GM19468 (cell line): ENCODE measurements around the gene SVOPL.
"Not testable (repeated sequence)": the region's sequence is repeated elsewhere in the genome, so short reads cannot be mapped to it uniquely, and the experiment has no call there.

ENCODE experiments used
- ATAC-seq: cut with Tn5 transposase; IDR thresholded peaks from one replicate; pipeline ENCODE4 v1.9.1; 2021; ENCODE audit warnings: mild to moderate bottlenecking, moderate library complexity, moderate number of reproducible peaks; ENCODE audit not compliant: unreplicated experiment; ENCODE audit errors: extremely low read depth

The SVOPL gene

DNA sequence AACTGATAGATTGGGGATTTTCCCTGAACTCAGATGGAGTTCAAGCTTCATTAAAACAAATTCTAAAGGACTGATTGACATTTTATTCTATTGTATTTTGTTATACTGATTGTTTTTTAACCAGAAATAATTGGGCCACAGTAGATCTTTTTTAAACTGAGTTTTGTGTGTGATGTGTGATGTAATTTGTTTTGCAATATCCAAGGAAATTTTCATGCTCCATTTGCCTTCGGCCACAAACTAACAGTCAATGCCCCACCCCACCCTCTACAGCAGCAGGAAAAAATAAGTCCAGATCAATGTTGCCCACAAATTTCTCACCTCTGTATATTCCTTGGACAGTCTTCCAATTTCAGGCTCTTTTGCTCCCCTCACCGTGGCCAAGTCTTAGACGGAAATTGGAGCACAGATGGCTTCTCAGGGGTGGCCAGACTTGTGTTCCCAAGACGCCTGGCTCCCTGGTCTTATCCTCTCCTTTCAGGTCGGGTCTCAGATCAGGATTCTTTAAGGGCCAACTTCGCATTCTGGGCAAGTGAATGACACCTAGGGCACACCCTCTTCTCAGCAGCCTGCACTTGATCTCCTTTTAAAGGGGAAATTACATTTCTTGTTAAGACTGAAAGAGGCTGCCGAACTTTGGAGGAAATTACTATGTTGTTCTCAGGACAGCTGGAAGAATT is at the start of gene SVOPL:
Gene SVOPL (minus strand): TSS at position 506 of the 680 bp plus-strand sequence. CDS start 22,317 bp downstream, outside the sequence.
- no peak for ATAC-seq

GRCh38 chr7:138750473-138750872 is 49.3 kb upstream of the SVOPL start:
- no peak for ATAC-seq

- no peak for ATAC-seq
Observed at GRCh38 chr7:138749960-138750359, 48.8 kb upstream of the SVOPL start.

DNA sequence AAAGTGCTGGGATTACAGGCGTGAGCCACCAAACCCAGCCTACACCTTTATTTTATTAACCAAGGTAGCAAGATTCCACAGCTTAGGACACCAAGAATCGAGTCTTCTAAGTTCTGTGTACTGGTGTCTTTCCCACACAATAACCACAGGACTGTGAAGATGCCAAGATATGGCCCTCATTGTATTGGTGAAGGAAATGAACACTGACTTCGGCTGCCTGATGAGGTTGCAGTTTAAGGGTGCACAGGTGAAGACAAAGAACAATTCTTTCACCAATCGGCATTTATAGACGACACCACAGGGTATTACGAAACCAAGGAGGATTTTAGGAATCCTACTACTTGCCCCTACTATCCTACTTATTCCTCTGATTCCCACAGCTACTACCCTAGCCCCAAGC is 47.5 kb upstream of the SVOPL start:
- no peak for ATAC-seq

GRCh38 chr7:138746073-138746472 is 44.9 kb upstream of the SVOPL start:
- ATAC-seq, result no peak

- no peak for ATAC-seq
Observed at GRCh38 chr7:138745189-138745588, 44.0 kb upstream of the SVOPL start.

DNA sequence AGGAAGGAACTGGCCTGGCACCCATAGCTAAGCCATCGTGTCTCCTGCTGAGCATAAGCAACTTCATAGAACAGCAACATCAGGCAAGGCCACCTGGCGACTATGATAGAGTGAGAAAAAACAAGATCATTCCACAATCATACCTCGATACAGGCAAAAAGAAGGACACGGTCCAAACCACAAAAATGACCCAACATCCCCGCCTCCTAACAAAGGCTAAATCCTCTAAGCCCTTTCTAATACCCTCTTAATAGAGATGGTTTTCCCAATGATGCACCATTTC is 40.2 kb upstream of the SVOPL start:
- ATAC-seq, result no peak

GRCh38 chr7:138739859-138740258 is 38.7 kb upstream of the SVOPL start:
- ATAC-seq, result no peak

GRCh38 chr7:138738551-138739335 is 37.6 kb upstream of the SVOPL start:
- peak; percentile 84 for ATAC-seq

- no peak for ATAC-seq
Observed at GRCh38 chr7:138738114-138738513, 37.0 kb upstream of the SVOPL start.

GRCh38 chr7:138735399-138735798 is 34.2 kb upstream of the SVOPL start:
- ATAC-seq, result no peak

DNA sequence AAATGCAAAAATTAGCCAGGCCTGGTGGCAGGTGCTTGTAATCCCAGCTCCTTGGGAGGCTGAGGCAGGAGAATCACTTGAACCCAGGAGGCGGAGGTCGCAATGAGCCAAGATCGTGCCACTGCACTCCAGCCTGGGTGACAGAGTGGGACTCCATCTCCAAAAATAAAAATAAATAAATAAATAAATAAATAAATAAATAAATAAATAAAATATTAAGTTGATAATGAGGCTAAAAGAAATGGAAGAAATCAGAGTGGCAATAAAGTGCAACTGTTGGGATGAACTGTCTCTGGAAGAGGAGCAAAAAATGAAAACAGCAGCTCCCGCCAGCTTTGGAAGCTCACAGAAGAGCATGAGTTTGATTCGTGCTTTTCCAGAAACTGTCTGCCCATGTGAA is 30.6 kb upstream of the SVOPL start:
- ATAC-seq, result not testable (repeated sequence)

DNA sequence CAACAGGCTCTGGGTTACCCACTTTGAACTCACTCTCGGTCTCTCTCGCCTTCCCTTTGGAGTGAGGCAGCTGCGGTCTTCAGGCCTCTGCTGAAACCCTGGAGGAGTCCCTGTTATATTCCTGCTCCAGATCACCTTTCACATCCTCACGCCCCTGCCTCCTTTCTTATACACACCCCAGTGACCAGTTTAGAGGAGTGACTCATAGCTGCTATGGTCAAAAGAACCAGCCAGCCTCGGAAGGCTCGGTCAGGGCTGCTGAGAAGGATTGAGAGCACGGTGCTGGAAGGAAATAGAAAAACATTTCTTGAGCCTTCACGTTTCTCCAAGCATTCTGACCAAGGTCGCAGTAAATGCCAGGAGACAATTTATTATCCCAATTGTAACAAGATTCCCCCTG is 28.3 kb upstream of the SVOPL start:
- ATAC-seq, result no peak

GRCh38 chr7:138727336-138728099 is 26.4 kb upstream of the SVOPL start:
- ATAC-seq, result no peak

DNA sequence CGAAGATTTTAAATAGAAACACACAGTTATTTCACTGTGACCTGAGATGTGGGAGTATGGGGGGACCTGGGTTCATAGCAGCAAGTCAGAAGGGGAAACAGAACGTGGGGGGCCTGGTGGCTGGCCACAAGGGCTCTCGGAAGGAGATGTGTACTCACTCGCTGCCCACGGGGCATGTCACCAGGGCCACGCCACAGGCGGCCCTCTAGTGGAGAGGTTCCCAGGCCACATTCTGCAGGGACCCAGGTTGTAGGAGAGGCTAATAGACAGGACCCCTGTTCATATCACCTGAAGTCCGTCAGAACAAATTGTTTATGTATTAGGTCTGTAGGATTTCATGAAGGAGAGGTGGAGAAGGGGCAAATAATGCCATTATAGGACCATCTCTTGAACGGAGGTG is 25.1 kb upstream of the SVOPL start:
- no peak for ATAC-seq

DNA sequence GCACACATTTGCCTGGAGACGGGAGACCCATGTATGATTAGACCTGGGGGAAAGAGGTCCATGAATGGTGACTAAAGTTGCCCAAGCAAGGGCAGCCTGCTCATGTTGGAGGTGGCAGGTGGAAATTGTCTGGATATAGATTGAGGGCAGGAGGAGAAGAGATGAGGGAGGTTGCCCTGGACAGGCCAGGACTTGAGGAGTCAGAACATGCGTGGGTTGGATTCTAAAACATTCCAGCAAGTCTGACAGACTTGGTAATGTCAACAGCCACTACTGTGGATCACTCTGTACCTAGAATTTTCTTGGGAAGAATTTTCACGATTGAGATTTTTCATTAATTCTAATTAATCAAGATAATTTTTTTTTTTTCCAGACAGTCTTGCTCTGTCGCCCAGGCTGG is 19.1 kb upstream of the SVOPL start:
- no peak for ATAC-seq

GRCh38 chr7:138716889-138717288 is 15.7 kb upstream of the SVOPL start:
- no peak for ATAC-seq

DNA sequence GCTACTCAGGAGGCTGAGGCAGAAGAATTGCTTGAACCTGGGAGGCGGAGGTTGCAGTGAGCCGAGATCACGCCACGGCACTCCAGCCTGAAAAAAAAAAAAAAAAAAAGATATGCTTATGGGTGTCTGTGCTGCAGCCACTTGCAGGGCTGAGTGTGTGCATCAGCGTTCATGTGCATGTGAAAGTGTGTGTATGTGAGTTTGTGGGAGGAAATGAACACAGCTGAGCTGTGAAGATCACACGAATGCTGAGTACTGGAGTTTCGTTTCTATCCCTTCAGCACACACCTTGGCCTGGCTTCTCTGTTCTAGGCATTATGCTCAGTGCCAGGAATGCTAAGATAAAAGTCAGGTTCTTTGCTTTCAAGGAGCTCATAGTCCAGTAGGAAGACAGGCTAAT is 12.0 kb upstream of the SVOPL start:
- ATAC-seq, result no peak

DNA sequence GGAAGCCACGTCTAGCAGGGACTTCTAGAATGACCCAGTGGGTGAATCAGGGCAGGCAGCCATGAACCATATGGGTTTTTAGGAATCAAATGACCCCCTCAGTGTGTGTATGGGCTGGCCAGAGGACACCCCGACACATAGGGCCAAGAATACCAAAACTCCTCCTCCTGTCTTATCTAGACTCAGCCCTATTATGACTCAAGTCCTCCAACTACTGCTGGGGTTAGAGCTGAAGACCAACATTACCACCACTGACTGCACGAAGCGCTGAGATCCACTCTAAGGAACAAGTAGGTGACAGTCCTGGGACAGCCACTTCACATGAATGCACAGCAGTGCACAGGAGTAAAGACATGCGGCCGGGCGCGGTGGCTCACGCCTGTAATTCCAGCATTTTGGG is 11.5 kb upstream of the SVOPL start:
- ATAC-seq, result no peak

- ATAC-seq, result no peak
Observed at GRCh38 chr7:138710536-138711385, 9.6 kb upstream of the SVOPL start.
